Daoy (cell line): ENCODE results near the gene CACNA1B. TPM values are rescaled to one million over a fixed set of nuclear protein-coding genes. Genes with fewer than 3 reads are reported as not detected.

ENCODE experiments used
- DNase-seq: peaks from one replicate; pipeline ENCODE4 v3.0.0-alpha.2; 2015; ENCODE audit warnings: low read depth
- total RNA-seq: library from RNA; depleted of rRNA; stranded (reverse); fragments of >200 nt; shearing (Covaris generic); gene quantifications from 2 replicates; pipeline ENCODE4 v1.2.3, GENCODE V29; 2014; rRNA removed

The CACNA1B gene
- total RNA-seq = 0.23 TPM in 1 of 2 replicates, not detected in the other

- peak; percentile 50 for DNase-seq
Observed at GRCh38 chr9:137877506-137878122, at the start of gene CACNA1B. Gene CACNA1B (plus strand): TSS chr9:137877782. CDS start chr9:137877934, 152 bp downstream.

- DNase-seq = no peak
Observed at GRCh38 chr9:137827908-137828526, 49.6 kb upstream of the CACNA1B start.

- DNase-seq = peak; percentile 40
Observed at GRCh38 chr9:137828527-137829259, 48.9 kb upstream of the CACNA1B start.

GRCh38 chr9:137829260-137829996 lies 48.2 kb upstream of the CACNA1B start:
- DNase-seq = no peak

- DNase-seq = no peak
Observed at GRCh38 chr9:137832191-137832700, 45.3 kb upstream of the CACNA1B start.

GRCh38 chr9:137832830-137833590 lies 44.6 kb upstream of the CACNA1B start:
- DNase-seq = no peak

GRCh38 chr9:137833721-137834613 lies 43.6 kb upstream of the CACNA1B start:
- no peak for DNase-seq

GRCh38 chr9:137834846-137835546 lies 42.6 kb upstream of the CACNA1B start:
- no peak for DNase-seq

- DNase-seq = no peak
Observed at GRCh38 chr9:137836151-137836830, 41.3 kb upstream of the CACNA1B start.

GRCh38 chr9:137836831-137837241 lies 40.7 kb upstream of the CACNA1B start:
- no peak for DNase-seq

GRCh38 chr9:137837345-137838278 lies 40.0 kb upstream of the CACNA1B start:
- DNase-seq = no peak

GRCh38 chr9:137838576-137838975 lies 39.0 kb upstream of the CACNA1B start:
- no peak for DNase-seq

GRCh38 chr9:137843355-137843754 lies 34.2 kb upstream of the CACNA1B start:
- no peak for DNase-seq

- no peak for DNase-seq
Observed at GRCh38 chr9:137851516-137852267, 25.9 kb upstream of the CACNA1B start.

- no peak for DNase-seq
Observed at GRCh38 chr9:137853392-137853995, 24.1 kb upstream of the CACNA1B start.

- no peak for DNase-seq
Observed at GRCh38 chr9:137860361-137860760, 17.2 kb upstream of the CACNA1B start.
